ENCODE results near the gene NOPCHAP1.
A peak's percentile ranks its signal among the peaks of the same experiment; 100 is the strongest.
"Not testable (repeated sequence)": the region's sequence is repeated elsewhere in the genome, so short reads cannot be mapped to it uniquely, and the experiment has no call there.

The NOPCHAP1 gene, protein sequence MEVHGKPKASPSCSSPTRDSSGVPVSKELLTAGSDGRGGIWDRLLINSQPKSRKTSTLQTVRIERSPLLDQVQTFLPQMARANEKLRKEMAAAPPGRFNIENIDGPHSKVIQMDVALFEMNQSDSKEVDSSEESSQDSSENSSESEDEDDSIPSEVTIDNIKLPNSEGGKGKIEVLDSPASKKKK

GRCh38 chr12:104986022-104986941 is at the start of gene NOPCHAP1:
Gene NOPCHAP1, plus strand, starts transcription at chr12:104986316. Its CDS starts 37 bp downstream, at chr12:104986353.
- peak; percentile 78 for DNase-seq (ENCODE audit: low spot score)

- no peak for DNase-seq (ENCODE audit: low spot score)
These were observed 47.7 kb upstream of the NOPCHAP1 start for GRCh38 chr12:104938371-104938770.

DNA sequence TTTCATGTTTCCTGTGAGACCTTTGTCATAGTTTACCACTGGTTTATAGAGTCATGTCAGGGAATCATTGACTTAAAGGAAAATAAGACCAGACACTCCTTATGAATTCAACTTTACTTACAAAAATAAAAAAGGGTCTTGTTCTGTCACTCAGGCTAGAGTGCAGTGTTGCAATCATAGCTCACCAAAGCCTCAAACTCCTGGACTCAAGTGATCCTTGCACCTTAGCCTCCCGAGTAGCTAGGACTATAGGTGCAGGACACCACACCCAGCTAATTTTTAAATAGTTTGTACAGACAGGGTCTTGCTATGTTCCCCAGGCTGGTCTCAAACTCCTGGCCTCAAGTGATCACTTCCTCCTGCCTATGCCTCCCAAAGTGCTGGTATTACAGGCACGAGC is 47.0 kb upstream of the NOPCHAP1 start:
- no peak for DNase-seq (ENCODE audit: low spot score)

- no peak for DNase-seq (ENCODE audit: low spot score)
These were observed 44.7 kb upstream of the NOPCHAP1 start for GRCh38 chr12:104941454-104941853.

DNA sequence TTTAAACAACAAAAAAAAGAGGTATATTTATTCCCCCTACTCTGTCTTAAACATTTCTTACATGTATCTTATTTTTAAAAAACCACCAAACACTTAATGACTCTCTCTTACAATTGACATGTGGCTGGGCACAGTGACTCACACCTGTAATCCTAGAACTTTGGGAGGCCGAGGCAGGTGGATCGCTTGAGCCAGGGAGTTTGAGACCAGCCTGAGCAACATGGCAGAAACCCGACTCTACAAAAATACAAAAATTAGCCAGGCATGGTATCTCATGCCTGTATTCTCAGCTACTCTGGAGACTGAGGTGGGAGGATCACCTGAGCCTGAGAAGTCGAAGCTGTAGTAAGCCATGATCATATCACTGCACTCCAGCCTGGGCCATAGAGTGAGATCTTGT is 44.0 kb upstream of the NOPCHAP1 start:
- no peak for DNase-seq (ENCODE audit: low spot score)

DNA sequence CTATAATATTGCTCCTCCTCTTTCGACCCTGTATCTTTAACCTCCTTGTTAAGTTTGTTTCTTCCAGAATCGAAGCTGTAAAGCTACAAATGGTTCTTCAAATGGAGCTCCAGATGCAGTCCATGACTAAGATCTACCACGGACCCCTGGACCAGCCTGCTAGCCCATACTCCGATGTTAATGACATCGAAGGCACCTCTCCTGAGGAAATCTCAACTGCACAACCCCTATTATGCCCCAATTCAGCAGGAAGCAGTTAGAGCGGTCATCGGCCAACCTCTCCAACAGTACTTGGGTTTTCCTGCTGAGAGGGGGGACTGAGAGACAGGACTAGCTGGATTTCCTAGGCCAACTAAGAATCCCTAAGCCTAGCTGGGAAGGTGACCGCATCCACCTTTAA is 42.7 kb upstream of the NOPCHAP1 start:
- DNase-seq (ENCODE audit: low spot score), result not testable (repeated sequence)

GRCh38 chr12:104944252-104944651 is 41.9 kb upstream of the NOPCHAP1 start:
- DNase-seq (ENCODE audit: low spot score), result no peak

DNA sequence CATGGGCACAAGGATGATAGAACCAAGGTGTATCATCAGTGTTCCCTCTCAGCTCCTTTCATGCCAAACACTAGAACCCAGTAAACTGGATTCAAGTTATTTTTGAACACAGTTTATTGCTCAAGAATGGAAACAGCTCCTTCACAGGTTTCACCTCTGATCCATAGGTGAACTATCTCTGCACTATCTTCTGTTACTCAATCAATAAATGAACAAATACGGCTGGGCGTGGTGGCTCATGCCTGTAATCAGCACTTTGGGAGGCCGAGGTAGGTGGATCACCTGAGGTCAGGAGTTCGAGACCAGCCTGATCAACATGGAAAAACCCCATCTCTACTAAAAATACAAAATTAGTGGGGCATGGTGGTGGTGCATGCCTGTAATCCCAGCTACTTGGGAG is 37.4 kb upstream of the NOPCHAP1 start:
- not testable (repeated sequence) for DNase-seq (ENCODE audit: low spot score)

DNA sequence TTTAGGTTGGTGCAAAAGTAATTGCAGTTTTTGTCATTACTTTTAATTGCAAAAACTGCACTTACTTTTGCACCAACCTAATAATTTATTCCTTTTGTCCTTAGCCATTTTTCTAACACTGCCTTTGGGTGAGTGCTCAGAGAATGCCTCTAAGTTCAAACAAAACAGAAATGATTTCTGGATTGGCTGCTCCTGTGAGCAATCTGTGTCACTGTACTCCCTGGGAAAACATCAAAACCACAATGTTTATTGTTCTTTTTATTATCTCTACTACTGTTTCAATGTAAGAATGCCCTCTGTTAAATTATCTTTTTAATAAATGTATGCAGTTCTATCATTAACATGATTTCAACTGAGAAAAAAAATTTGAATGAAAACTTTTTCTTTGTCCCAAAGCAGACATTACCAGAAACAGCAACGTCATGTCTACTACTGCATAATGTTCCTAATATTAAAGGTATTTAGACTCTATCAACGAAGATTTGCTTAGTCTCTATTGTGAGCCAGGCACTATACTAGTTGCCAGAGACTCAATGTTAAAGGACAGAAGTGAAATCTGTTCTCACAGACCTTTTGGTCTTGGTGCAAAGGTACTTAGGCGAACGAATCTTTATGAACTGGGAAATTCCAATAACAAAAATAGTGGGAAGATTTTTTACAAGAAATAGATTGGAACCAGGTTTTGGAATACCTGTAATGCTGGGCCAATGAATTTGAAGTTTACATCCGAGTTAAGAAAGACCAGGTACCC is 34.2 kb upstream of the NOPCHAP1 start:
- no peak for DNase-seq (ENCODE audit: low spot score)

GRCh38 chr12:104952816-104953215 is 33.3 kb upstream of the NOPCHAP1 start:
- no peak for DNase-seq (ENCODE audit: low spot score)

- no peak for DNase-seq (ENCODE audit: low spot score)
These were observed 32.8 kb upstream of the NOPCHAP1 start for GRCh38 chr12:104953323-104953722.

DNA sequence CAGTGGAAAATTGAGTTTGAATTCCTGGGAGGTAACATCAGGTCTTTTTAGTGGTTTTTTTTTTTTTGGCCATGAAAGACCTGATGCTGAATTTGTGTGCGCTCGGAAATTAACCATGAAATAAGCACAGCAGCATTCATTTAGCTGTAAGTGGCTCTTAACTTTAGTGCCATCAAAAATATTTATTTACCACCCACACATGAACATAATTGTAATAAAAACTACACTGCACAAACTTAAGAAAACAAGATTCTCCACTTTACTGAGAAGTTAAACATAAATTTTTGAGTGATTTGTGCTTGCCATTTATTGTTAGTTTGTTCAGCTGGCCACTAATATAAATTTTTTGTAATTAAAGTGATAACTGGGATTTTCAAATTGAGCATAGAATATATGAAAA is 30.4 kb upstream of the NOPCHAP1 start:
- no peak for DNase-seq (ENCODE audit: low spot score)

DNA sequence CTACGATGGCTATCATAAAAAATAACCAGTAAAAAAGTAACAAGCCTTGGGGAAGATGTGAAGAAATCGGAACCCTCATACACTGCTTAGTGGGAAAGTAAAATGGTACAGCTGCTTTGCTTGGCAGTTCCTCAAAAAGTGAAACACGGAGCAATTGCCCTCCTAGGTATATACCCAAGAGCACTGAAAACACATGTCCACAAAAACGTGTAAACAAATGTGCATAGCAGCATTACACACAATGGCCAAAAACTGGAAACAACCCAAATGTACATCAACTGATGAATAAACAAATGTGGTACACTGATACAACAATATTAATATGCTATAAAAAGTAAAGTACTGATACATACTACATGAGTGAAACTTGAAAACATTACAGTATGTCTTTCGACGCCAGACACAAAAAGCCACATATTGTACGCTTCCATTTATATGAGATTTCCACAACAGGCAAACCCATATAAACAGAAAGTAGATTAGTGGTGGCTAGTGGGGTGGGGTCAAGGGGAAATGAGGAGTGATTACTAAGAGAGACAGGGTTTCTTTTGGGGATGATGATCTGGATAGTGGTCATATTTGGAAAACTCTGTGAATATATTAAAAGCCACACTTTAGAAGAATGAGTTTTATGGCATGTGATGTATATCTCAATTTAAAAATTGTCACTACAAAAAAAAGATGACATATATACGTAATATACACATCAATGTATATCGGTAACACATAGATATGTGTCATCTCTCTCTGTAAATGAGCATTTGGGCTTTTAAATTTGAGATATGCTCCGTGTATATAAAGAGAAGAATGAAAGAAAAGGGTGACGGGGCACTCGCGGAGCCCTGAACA is 29.0 kb upstream of the NOPCHAP1 start:
- no peak for DNase-seq (ENCODE audit: low spot score)

DNA sequence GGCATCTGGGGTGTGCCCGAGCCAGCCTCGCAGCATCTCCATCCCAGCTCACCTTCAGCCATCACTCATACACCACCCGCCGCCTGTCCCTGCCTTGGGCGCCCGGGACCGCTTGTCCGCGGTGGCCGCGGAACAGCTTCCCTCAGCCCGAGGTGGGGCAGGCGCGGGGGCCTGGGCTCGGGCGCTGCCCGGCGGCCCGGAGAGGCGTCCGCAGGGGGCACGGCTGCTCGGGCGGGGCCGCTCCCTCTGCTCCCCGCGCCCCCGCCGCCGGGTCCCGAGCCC is 28.5 kb upstream of the NOPCHAP1 start:
- peak; percentile 11 for DNase-seq (ENCODE audit: low spot score)

GRCh38 chr12:104958001-104958804 is 27.9 kb upstream of the NOPCHAP1 start, which contains the start of gene SLC41A2:
Gene SLC41A2, minus strand, starts transcription at chr12:104958290. Its CDS starts 29,763 bp downstream, at chr12:104928527.
- DNase-seq (ENCODE audit: low spot score), result peak; percentile 78

DNA sequence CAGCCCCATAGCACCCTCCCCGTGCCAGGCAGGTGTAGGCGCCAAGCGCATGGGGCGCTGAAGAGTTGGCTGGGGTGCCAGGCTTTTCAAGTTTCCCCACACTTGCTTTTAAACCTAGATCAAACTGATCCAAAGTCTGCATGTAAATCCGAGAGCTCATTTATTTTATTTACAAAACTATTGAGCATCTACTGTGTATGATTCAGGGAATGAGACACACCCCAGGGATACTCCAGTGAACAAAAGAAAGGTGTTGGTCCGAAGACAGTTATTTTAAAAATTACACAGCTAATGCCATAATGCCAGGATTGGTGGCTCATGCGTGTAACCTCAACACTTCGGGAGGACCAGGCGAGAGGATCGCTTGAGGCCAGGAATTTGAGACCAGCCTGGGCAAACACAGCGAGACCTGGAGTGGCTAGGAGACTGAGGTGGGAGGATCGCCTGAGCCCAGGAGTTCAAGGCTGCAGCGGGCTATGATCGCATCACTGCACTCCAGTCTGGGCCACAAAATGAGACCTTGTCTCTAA is 27.2 kb upstream of the NOPCHAP1 start:
- DNase-seq (ENCODE audit: low spot score), result no peak

DNA sequence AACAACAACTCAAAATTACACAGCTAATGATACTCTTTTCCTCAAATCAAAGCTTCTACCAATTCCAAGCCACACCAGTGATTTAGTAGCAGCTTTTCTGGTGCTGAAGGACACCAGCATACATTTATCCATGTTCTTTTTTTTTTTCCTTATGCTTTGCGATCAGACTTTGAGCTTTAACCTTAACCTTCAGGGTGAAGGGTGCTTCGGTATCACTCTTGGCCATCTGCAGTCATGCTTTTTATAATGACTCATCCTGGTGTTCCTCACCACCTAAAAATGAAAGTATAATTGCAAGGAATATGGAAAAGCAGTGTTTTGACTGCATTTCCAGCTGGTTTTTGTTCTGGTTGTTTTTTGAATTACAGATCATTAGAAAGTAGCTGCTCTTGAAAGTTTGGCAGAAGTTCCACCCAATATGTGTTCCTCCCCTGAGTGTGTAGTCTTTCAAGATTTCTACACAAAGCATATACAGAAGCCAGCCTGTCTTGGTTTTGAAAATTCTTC is 26.7 kb upstream of the NOPCHAP1 start:
- no peak for DNase-seq (ENCODE audit: low spot score)

DNA sequence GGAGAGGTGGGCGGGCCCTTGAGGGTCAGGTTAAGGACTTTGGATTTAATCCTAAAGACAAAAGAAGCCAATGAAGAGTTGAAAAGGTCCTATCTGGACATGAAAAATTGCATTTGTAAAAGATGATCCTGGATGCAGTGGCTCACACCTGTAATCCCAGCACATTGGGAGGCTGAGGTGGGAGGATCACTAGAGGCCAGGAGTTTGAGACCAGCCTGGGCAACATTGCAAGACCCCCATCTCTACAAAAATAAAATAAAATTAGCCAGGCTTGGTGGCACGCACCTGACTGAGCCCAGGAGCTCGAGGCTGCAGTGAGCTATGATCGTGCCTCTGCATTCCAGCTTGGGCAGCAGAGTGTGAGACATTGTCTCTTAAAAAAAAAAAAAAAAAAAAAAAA is 25.7 kb upstream of the NOPCHAP1 start:
- no peak for DNase-seq (ENCODE audit: low spot score)

GRCh38 chr12:104963757-104964156 is 22.4 kb upstream of the NOPCHAP1 start:
- DNase-seq (ENCODE audit: low spot score), result no peak

GRCh38 chr12:104964167-104964855 is 21.8 kb upstream of the NOPCHAP1 start:
- no peak for DNase-seq (ENCODE audit: low spot score)
